Measurements from ENCODE around the gene BOLA3. TPM values are rescaled to one million over a fixed set of nuclear protein-coding genes. Genes with fewer than 3 reads are reported as not detected.

BOLA3 gene
- total RNA-seq, 1 donor from 2014 or later, result 59.7 TPM

DNA sequence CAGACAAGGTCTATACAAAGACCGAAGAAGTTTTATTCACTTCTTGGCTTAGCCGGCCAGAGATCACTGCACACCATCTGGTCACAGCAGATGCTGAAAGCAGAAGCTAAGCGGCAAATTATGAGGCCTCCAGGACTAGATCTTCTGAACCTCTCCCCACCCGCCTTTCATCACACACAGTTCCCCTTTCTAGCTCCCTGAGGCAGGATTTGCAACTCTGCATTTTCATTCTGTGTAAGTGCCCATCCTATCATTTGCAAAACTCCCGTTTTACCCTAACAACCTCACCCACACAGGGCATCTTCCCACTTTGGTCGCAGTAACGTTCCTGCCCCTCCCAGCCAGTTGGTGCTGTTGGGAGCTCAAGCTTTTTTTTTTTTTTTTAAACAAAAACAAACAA is 34.0 kb upstream of the BOLA3 start:
- TF ChIP-seq POLR2A (IDR thresholded peaks at IDR 0.05), result no peak
- TF ChIP-seq POLR2AphosphoS5 (IDR thresholded peaks at IDR 0.05; ENCODE audit: insufficient read depth in 1 of 2, low read depth in 1 of 2), result no peak
- TF ChIP-seq, protein P1, sequence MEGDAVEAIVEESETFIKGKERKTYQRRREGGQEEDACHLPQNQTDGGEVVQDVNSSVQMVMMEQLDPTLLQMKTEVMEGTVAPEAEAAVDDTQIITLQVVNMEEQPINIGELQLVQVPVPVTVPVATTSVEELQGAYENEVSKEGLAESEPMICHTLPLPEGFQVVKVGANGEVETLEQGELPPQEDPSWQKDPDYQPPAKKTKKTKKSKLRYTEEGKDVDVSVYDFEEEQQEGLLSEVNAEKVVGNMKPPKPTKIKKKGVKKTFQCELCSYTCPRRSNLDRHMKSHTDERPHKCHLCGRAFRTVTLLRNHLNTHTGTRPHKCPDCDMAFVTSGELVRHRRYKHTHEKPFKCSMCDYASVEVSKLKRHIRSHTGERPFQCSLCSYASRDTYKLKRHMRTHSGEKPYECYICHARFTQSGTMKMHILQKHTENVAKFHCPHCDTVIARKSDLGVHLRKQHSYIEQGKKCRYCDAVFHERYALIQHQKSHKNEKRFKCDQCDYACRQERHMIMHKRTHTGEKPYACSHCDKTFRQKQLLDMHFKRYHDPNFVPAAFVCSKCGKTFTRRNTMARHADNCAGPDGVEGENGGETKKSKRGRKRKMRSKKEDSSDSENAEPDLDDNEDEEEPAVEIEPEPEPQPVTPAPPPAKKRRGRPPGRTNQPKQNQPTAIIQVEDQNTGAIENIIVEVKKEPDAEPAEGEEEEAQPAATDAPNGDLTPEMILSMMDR (IDR thresholded peaks at IDR 0.05), result no peak
- Histone ChIP-seq H3K9me3 (no peaks in the 10 kb centered on the region), H3K27ac (no peak overlapping the region), H3K36me3 (no peaks in the 10 kb centered on the region), H3K27me3 (no peaks in the 10 kb centered on the region), H3K4me3 (no peak overlapping the region), H3K4me1 (peaks cover 18% of the 10 kb centered on the region)
- intact Hi-C loops (cut with DNase I), result no loop called here
- DNase-seq (ENCODE audit: extremely low spot score in 2 of 2), result no peak

DNA sequence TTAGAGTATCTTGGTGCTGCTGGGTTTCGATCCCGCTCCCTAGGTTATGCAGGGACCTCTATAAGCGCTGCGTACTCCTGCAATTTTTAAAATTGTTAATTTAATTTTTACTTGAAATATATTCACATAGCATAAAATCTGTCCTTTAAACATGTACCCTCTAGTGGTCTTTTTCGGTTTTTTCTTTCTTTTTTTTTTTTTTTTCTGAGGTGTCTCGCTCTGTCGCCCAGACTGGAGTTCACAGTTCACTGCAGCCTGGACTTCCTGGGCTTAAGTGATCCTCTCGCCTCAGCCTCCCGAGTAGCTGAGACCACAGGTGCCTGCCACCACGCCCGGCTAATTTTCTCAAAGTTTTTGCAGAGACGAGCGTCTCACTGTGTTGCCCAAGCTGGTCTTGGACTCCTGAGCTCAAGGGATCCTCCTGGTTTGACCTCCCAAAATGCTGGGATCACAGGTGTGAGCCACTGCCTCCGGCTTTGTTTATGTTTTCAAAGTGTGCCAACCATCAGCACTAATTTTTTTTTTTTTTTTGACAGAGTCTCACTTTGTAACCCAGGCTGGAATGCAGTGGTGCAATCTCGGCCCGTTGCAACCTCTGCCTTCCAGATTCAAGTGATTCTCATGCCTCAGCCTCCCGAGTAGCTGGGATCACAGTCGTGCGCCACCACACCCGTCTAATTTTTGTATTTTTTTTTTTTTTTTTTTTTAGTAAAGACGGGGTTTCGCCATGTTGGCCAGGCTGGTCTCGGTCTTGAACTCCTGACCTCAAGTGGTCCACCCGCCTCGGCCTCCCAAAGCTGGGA is 31.6 kb upstream of the BOLA3 start:
- H3K27me3 ChIP-seq, result no peaks in the 10 kb centered on the region
- H3K4me1 ChIP-seq, result peaks cover 39% of the 10 kb centered on the region
- no peaks in the 10 kb centered on the region for H3K9me3 ChIP-seq
- intact Hi-C loops (cut with DNase I), result no loop called here
- peak in 1 of 2 donors; percentile 88 for DNase-seq (ENCODE audit: extremely low spot score in 2 of 2)
- peak overlapping the region; percentile 82 to 96 for H3K4me3 ChIP-seq
- TF ChIP-seq POLR2A (IDR thresholded peaks at IDR 0.05) (no peak), POLR2AphosphoS5 (IDR thresholded peaks at IDR 0.05; ENCODE audit: insufficient read depth in 1 of 2, low read depth in 1 of 2) (peak in 1 of 2 donors; percentile 66)
- TF ChIP-seq, protein P1 (IDR thresholded peaks at IDR 0.05), result peak in 1 of 3 experiments; percentile 13
- H3K36me3 ChIP-seq, result no peaks in the 10 kb centered on the region
- no peak overlapping the region for H3K27ac ChIP-seq

DNA sequence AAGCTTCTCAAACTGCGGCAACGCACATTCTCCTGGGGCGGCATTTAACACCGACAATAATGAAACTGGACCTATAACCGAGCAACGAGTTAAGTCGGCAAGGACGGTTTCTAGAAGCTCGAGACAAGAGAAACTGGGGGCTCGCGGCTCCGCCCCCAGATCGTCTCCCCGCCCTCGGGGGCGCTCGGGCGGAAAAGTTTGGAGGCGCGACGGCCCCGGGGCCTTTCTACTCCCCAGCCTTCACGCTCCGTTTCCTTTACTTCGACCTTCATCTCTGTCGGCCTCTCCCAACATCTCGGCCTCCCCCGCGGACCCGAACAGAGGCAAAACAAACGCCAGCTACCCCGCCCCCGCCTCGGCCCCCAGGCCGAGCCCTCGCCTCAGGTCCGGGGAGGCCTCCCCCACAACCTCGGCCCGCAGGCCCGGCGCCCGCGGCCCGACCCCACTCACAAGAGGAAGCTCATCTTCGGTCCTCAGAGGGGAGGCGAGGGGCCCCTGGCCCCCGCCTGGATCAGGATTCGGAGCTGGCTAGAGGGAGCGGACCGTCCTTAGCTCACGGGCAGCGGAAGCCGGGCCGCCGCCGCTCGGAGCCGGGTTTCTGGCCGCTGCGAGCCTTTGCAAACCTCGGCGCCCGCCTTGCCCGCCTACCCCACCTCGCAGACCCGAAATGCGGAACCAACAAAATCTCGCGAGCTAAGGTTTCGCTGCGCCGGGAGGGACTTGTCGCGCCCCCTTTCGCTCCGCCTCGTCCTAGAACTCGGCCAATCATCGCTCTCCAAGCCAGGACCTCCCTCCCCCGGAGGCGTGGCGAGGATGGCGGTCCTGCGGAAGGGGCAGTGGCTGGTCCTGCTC is 30.7 kb upstream of the BOLA3 start, which contains the start of gene MOB1A:
MOB1A (minus strand) TSS at position 669 of the 852 bp plus-strand sequence; CDS start at position 464, 205 bp downstream.
- peaks cover 39% of the 10 kb centered on the region for H3K4me1 ChIP-seq
- intact Hi-C loops (cut with DNase I), result no loop called here

DNA sequence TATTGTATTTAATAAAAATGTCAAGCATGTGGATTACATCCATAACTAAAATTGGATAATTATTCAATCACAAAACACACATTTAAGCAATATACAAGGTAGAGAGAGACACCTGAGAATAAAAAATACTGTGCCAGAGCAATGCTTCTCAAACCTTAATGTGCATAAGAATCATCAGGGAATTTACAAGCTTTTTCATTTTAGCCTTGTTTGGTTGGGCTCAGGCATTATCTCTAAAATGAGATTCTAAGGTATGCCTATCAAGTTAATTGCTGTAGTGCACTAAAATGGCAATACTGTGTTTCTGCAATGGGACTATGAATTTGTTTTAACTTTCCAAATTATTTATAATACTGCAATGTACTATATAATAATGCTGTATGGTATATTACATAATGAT is 30.0 kb upstream of the BOLA3 start:
- Histone ChIP-seq H3K36me3 (peaks cover 0 to under 1% of the 10 kb centered on the region in 2 donors), H3K27ac (peak overlapping the region; percentile 91), H3K27me3 (no peaks in the 10 kb centered on the region), H3K4me3 (peak overlapping the region; percentile 82 to 96), H3K9me3 (no peaks in the 10 kb centered on the region), H3K4me1 (peaks cover 43% of the 10 kb centered on the region)
- intact Hi-C loops (cut with DNase I), result no loop called here
- TF ChIP-seq, protein P1 (IDR thresholded peaks at IDR 0.05), result no peak
- TF ChIP-seq POLR2A (IDR thresholded peaks at IDR 0.05) (no peak), POLR2AphosphoS5 (IDR thresholded peaks at IDR 0.05; ENCODE audit: insufficient read depth in 1 of 2, low read depth in 1 of 2) (no peak)
- DNase-seq (ENCODE audit: extremely low spot score in 2 of 2), result no peak

More for the DNA sequence above, 30.7 kb upstream of the BOLA3 start, which contains the start of gene MOB1A:
- TF ChIP-seq POLR2A (IDR thresholded peaks at IDR 0.05) (peak; percentile 40 to 90), POLR2AphosphoS5 (IDR thresholded peaks at IDR 0.05; ENCODE audit: insufficient read depth in 1 of 2, low read depth in 1 of 2) (peak; percentile 89 to 98)
- TF ChIP-seq, protein P1 (IDR thresholded peaks at IDR 0.05), result peak in 1 of 3 experiments; percentile 4
- peak within 1 kb of the TSS; percentile 91 for H3K27ac ChIP-seq
- H3K4me3 ChIP-seq, result peak within 1 kb of the TSS; percentile 82 to 96
- DNase-seq (ENCODE audit: extremely low spot score in 2 of 2), result peak; percentile 98
- H3K9me3 ChIP-seq, result no peaks in the 10 kb centered on the region
- H3K27me3 ChIP-seq, result no peaks in the 10 kb centered on the region
- no peaks in the 10 kb centered on the region for H3K36me3 ChIP-seq
